HL-60 (cell line): ENCODE data around the gene NRAS.

ENCODE experiments used
- CTCF ChIP-seq: IDR thresholded peaks from one replicate; pipeline ENCODE4 v1.5.1; 2011; ENCODE audit warnings: low read length, control low read depth, inconsistent platforms; ENCODE audit not compliant: insufficient read depth
- REST ChIP-seq: IDR thresholded peaks from 2 replicates; pipeline ENCODE4 v1.6.1; 2012; ENCODE audit warnings: low read depth; ENCODE audit not compliant: insufficient replicate concordance

DNA sequence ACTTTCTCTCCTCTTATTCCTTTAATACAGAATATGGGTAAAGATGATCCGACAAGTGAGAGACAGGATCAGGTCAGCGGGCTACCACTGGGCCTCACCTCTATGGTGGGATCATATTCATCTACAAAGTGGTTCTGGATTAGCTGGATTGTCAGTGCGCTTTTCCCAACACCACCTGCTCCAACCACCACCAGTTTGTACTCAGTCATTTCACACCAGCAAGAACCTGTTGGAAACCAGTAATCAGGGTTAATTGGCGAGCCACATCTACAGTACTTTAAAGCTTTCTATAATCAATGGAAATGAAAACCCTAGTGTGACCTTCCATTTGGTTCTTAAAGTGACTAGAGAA is 643 bp downstream of the NRAS start:
- TF ChIP-seq CTCF (no peak), REST (no peak)
